Middle frontal gyrus (tissue), 1 donor: Measurements from ENCODE around the gene MYLK3.
"Not testable (repeated sequence)": the region's sequence is repeated elsewhere in the genome, so short reads cannot be mapped to it uniquely, and the experiment has no call there.

ENCODE experiments used
- DNase-seq: peaks from one replicate; pipeline ENCODE4 v3.0.0-alpha.2; 2015; ENCODE audit warnings: low spot score; ENCODE audit errors: extremely low spot score

MYLK3 gene

GRCh38 chr16:46690281-46691178 is 57.6 kb downstream of the MYLK3 start:
- no peak for DNase-seq

- DNase-seq = peak; percentile 91
These were observed 58.5 kb downstream of the MYLK3 start, which contains the start of gene ORC6 for GRCh38 chr16:46689365-46690280. TSS of gene ORC6 (plus strand) at chr16:46689659. CDS start at chr16:46689706, 47 bp downstream.

- DNase-seq = peak; percentile 97
These were observed 59.3 kb downstream of the MYLK3 start, which contains the start of gene VPS35 for GRCh38 chr16:46688654-46689364. TSS of gene VPS35 (minus strand) at chr16:46689178. CDS start at chr16:46689133, 45 bp downstream.

GRCh38 chr16:46688101-46688653 is 60.0 kb downstream of the MYLK3 start:
- no peak for DNase-seq

- no peak for DNase-seq
These were observed 60.7 kb downstream of the MYLK3 start for GRCh38 chr16:46687486-46687885.

- DNase-seq = no peak
These were observed 61.2 kb downstream of the MYLK3 start for GRCh38 chr16:46686815-46687473.

GRCh38 chr16:46681867-46682266 is 66.3 kb downstream of the MYLK3 start:
- DNase-seq = not testable (repeated sequence)

- DNase-seq = not testable (repeated sequence)
These were observed 70.2 kb downstream of the MYLK3 start for GRCh38 chr16:46677943-46678342.

- no peak for DNase-seq
These were observed 74.7 kb downstream of the MYLK3 start for GRCh38 chr16:46673320-46674013.

GRCh38 chr16:46662123-46662522 is 86.0 kb downstream of the MYLK3 start:
- no peak for DNase-seq

GRCh38 chr16:46658925-46659324 is 89.2 kb downstream of the MYLK3 start:
- no peak for DNase-seq
